Progenitor cell of endocrine pancreas (in vitro differentiated cells): ENCODE results near the gene PGAP6. TPM values are rescaled to one million over a fixed set of nuclear protein-coding genes. Genes with fewer than 3 reads are reported as not detected.

Experiments used
- DNase-seq: peaks from one replicate; pipeline ENCODE4 v3.0.0; 2021; ENCODE audit warnings: low spot score; ENCODE audit not compliant: unreplicated experiment
- H3K27ac Mint-ChIP-seq: 2 replicates; pipeline ENCODE4 v1.8.0; 2021; ENCODE audit warnings: mild to moderate bottlenecking, moderate library complexity, mixed read lengths
- H3K27me3 Mint-ChIP-seq: 2 replicates; pipeline ENCODE4 v1.8.0; 2021; ENCODE audit warnings: mixed read lengths
- H3K36me3 Mint-ChIP-seq: 2 replicates; pipeline ENCODE4 v1.8.0; 2022; ENCODE audit warnings: mixed read lengths; ENCODE audit not compliant: insufficient read depth
- H3K4me1 Mint-ChIP-seq: 2 replicates; pipeline ENCODE4 v1.8.0; 2021; ENCODE audit warnings: low read depth, mixed read lengths
- H3K4me3 Mint-ChIP-seq: 2 replicates; pipeline ENCODE4 v1.8.0; 2021; ENCODE audit warnings: low read depth, mild to moderate bottlenecking, moderate library complexity, mixed read lengths
- H3K9me3 Mint-ChIP-seq: 2 replicates; pipeline ENCODE4 v1.8.0; 2021; ENCODE audit warnings: low read depth, mixed read lengths
- total RNA-seq: library from RNA; stranded (reverse); gene quantifications from 2 replicates; pipeline ENCODE4 v1.2.1, GENCODE V29; 2021
- TF ChIP-seq, protein P1 (sequence below): fragments of 200-600 bp; sonication (generic); IDR thresholded peaks from one replicate; pipeline ENCODE4 v1.5.0; 2021; ENCODE audit warnings: antibody characterized with exemption, mild to moderate bottlenecking; ENCODE audit not compliant: unreplicated experiment

The PGAP6 gene
- total RNA-seq, 1 donor from 2014 or later = 92.9 TPM

DNA sequence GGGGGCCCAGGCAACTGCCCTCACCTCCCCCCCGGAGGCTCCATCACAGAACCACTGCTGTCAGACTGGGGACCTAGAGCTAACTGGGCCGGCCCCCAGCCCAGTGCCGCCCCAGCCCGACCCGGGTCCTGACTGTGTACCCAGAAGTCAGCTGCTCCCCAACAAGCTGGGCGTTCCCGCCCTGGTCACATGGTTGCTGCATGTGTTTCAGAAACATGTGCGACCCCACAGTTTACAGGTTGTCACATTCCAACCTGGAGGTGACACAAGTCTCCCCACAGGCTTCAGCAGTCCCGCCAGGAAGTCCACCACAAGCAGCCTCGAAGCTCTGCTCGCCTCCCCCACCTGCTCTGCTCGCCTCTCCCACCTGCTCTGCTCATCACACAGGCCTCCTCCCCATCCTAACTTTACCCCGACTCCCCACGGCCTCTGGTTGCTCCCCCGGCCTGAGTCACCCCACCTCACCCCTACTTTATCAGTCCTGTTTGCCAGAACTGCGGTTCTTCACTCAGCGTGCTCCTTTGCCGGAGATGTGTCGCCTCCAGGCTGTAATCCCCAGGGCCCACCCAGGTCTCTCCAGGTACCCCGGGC lies 12.4 kb downstream of the PGAP6 start:
- Mint-ChIP-seq H3K4me1 (peaks cover 3% of the 10 kb centered on the region), H3K4me3 (peak overlapping the region; percentile 60), H3K9me3 (no peaks in the 10 kb centered on the region), H3K27me3 (no peaks in the 10 kb centered on the region), H3K27ac (no peak overlapping the region), H3K36me3 (peaks cover 5% of the 10 kb centered on the region)
- TF ChIP-seq, protein P1, sequence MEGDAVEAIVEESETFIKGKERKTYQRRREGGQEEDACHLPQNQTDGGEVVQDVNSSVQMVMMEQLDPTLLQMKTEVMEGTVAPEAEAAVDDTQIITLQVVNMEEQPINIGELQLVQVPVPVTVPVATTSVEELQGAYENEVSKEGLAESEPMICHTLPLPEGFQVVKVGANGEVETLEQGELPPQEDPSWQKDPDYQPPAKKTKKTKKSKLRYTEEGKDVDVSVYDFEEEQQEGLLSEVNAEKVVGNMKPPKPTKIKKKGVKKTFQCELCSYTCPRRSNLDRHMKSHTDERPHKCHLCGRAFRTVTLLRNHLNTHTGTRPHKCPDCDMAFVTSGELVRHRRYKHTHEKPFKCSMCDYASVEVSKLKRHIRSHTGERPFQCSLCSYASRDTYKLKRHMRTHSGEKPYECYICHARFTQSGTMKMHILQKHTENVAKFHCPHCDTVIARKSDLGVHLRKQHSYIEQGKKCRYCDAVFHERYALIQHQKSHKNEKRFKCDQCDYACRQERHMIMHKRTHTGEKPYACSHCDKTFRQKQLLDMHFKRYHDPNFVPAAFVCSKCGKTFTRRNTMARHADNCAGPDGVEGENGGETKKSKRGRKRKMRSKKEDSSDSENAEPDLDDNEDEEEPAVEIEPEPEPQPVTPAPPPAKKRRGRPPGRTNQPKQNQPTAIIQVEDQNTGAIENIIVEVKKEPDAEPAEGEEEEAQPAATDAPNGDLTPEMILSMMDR = no peak
- DNase-seq = no peak

DNA sequence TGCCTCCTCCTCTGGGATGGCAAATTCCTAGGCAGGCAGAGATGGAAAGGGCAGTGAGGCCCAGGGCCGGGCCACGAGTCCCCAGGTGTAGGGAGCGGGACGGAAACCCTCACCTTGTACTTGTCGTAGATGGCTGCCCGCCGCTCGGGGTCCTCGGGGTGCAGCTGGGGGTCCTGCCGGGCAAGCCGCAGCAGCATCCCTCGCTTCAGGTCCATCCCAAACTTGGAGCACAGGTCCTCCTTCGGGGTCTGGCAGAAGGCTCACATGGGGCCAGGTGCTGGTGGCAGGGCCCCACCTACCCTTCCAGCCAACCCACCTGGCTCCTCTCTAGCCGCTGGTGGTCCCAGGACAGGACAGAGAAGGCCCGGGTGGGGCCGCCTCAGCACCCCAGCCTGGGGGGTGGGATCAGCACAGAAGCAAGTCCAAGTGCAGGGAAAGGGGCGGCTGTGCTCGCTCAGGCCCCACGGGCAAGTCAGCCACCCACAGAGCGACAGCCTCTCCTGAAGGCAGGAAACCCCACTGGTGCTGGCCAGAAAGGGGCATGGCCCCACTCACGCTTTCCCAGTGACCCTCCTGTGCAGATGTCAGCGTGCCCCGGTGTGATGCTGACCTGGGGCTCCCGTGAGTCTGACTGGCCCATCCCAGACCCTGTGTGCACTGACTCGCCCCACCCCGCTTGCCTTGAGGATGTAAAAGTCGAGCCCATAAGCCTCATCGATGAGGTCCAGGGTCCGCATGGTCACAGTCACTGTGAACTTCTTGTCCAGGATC lies 13.2 kb downstream of the PGAP6 start:
- TF ChIP-seq, protein P1 = no peak
- peaks cover 3% of the 10 kb centered on the region for H3K4me1 Mint-ChIP-seq
- H3K27me3 Mint-ChIP-seq = no peaks in the 10 kb centered on the region
- no peak overlapping the region for H3K27ac Mint-ChIP-seq
- no peak for DNase-seq
- H3K36me3 Mint-ChIP-seq = peaks cover 3% of the 10 kb centered on the region
- no peak overlapping the region for H3K4me3 Mint-ChIP-seq
- H3K9me3 Mint-ChIP-seq = no peaks in the 10 kb centered on the region

DNA sequence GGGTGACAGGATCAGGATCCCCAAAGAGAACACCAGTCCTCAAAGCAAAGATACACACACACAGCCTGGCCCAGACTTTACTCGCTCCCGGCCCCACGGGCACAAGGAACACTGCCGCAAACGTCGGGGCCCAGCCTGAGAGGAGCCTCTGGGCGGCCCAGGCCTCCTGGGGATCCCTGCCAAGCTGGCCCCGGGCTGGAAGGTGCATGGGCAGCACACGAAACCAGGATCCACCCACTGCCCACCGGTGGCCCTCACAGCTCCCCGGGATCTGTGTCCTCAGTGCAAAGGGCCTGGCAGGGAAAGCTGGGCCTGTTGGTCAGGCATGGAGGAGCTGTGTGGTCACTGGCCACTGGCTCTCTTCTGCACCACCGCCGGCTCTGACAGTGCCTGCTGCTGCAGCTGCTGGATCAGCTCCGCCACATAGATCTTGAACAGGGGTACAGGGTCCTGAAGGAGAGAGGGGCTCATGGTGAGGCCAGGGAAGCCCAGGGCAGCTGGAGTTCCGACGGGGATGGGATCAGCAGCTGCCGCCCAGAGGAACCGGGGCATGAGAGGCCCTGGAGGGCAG lies 14.4 kb downstream of the PGAP6 start:
- peaks cover 1% of the 10 kb centered on the region for H3K36me3 Mint-ChIP-seq
- no peaks in the 10 kb centered on the region for H3K9me3 Mint-ChIP-seq
- TF ChIP-seq, protein P1 = no peak
- H3K4me3 Mint-ChIP-seq = no peak overlapping the region
- peaks cover 3% of the 10 kb centered on the region for H3K4me1 Mint-ChIP-seq
- H3K27me3 Mint-ChIP-seq = no peaks in the 10 kb centered on the region
- no peak overlapping the region for H3K27ac Mint-ChIP-seq
- no peak for DNase-seq

GRCh38 chr16:366476-366875 lies 15.3 kb downstream of the PGAP6 start:
- TF ChIP-seq, protein P1 = no peak
- DNase-seq = no peak
- Mint-ChIP-seq H3K27me3 (peaks cover 4% of the 10 kb centered on the region), H3K36me3 (peaks cover 1% of the 10 kb centered on the region), H3K4me1 (peaks cover 3% of the 10 kb centered on the region), H3K4me3 (no peak overlapping the region), H3K9me3 (no peaks in the 10 kb centered on the region), H3K27ac (no peak overlapping the region)

GRCh38 chr16:364595-365491 lies 16.9 kb downstream of the PGAP6 start:
- peaks cover 1% of the 10 kb centered on the region for H3K36me3 Mint-ChIP-seq
- DNase-seq = no peak
- H3K4me1 Mint-ChIP-seq = no peaks in the 10 kb centered on the region
- H3K27ac Mint-ChIP-seq = no peak overlapping the region
- TF ChIP-seq, protein P1 = peak; percentile 11
- peaks cover 4% of the 10 kb centered on the region for H3K27me3 Mint-ChIP-seq
- no peaks in the 10 kb centered on the region for H3K9me3 Mint-ChIP-seq
- no peak overlapping the region for H3K4me3 Mint-ChIP-seq
